ENCODE measurements around the gene CPNE9.

The CPNE9 gene

GRCh38 chr3:9778143-9779074 is 74.8 kb downstream of the CPNE9 start:
- TF ChIP-seq CTCF (IDR thresholded peaks at IDR 0.05; ENCODE audit: unreplicated experiment in 3 of 3): no peak
- Mint-ChIP-seq H3K4me1 (peaks cover 41% of the 10 kb centered on the region), H3K27me3 (ENCODE audit: low read depth) (no peaks in the 10 kb centered on the region), H3K4me3 (no peak overlapping the region), H3K36me3 (ENCODE audit: low read depth) (peaks cover 27% of the 10 kb centered on the region), H3K27ac (peak overlapping the region; percentile 28 to 93 (median 85)), H3K9me3 (no peaks in the 10 kb centered on the region)

- Mint-ChIP-seq H3K36me3 (ENCODE audit: low read depth) (peaks cover 30% of the 10 kb centered on the region), H3K9me3 (no peaks in the 10 kb centered on the region), H3K27me3 (ENCODE audit: low read depth) (no peaks in the 10 kb centered on the region), H3K4me1 (peaks cover 41% of the 10 kb centered on the region), H3K4me3 (no peak overlapping the region), H3K27ac (peak overlapping the region; percentile 28 to 93 (median 85))
- no peak for TF ChIP-seq CTCF (IDR thresholded peaks at IDR 0.05; ENCODE audit: unreplicated experiment in 3 of 3)
Measured at GRCh38 chr3:9779075-9779593, 75.5 kb downstream of the CPNE9 start.
